ENCODE measurements around the gene FHOD3. TPM values are rescaled to one million over a fixed set of nuclear protein-coding genes. Genes with fewer than 3 reads are reported as not detected.

Gene FHOD3
- total and polyA plus RNA-seq, 2 of the 13 experiments (the other 11 are each of a cell fraction or from before 2014, with no cell fraction given): 0.07 TPM; not detected in 1

DNA sequence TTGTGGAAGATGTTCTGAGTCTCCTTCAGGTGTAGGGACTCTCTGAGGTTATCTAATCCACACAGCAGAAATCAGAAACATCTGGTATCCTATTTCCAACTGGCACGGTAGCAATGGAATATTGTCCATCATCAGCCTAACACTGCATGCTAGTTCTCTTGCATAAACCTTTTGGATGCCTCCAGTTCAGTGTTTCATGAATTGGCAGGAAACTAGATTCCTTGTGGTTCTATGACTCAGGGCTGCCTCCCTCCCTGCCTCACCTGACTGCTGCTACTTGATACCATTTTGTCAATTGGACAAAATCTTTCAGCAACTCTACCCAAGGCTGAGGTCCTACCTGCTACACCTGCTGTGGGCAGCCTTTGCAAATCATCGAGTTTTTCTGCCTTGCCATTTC is 400.4 kb downstream of the FHOD3 start:
- no peak overlapping the region for H3K4me3 ChIP-seq (replicated peaks in 1 of 3; ENCODE audit: insufficient read depth in 1 of 3, low read depth in 2 of 3, low read length in 3 of 3)
- H3K4me1 ChIP-seq (ENCODE audit: insufficient read depth, low read length): peaks cover 11% of the 10 kb centered on the region; the same call in 1 of the 2 replicates
- TF ChIP-seq TOPORS (CRISPR knock-in tag; IDR thresholded peaks at IDR 0.05): no peak
- TF ChIP-seq SP140L (CRISPR knock-in tag; IDR thresholded peaks at IDR 0.05; ENCODE audit: borderline replicate concordance): no peak
- TF ChIP-seq, protein P1, sequence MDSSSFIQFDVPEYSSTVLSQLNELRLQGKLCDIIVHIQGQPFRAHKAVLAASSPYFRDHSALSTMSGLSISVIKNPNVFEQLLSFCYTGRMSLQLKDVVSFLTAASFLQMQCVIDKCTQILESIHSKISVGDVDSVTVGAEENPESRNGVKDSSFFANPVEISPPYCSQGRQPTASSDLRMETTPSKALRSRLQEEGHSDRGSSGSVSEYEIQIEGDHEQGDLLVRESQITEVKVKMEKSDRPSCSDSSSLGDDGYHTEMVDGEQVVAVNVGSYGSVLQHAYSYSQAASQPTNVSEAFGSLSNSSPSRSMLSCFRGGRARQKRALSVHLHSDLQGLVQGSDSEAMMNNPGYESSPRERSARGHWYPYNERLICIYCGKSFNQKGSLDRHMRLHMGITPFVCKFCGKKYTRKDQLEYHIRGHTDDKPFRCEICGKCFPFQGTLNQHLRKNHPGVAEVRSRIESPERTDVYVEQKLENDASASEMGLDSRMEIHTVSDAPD (CRISPR knock-in tag; IDR thresholded peaks at IDR 0.05): no peak
- TF ChIP-seq, protein P2, sequence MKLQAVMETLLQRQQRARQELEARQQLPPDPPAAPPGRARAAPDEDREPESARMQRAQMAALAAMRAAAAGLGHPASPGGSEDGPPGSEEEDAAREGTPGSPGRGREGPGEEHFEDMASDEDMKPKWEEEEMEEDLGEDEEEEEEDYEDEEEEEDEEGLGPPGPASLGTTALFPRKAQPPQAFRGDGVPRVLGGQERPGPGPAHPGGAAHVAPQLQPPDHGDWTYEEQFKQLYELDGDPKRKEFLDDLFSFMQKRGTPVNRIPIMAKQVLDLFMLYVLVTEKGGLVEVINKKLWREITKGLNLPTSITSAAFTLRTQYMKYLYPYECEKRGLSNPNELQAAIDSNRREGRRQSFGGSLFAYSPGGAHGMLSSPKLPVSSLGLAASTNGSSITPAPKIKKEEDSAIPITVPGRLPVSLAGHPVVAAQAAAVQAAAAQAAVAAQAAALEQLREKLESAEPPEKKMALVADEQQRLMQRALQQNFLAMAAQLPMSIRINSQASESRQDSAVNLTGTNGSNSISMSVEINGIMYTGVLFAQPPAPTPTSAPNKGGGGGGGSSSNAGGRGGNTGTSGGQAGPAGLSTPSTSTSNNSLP (IDR thresholded peaks at IDR 0.05; ENCODE audit: low read depth, low read length): no peak
- TF ChIP-seq ZEB1 (IDR thresholded peaks at IDR 0.05; ENCODE audit: insufficient replicate concordance, low read depth): no peak
- TF ChIP-seq SRY (CRISPR knock-in tag; IDR thresholded peaks at IDR 0.05): no peak
- H3K9me3 ChIP-seq (ENCODE audit: low read length): no peaks in the 10 kb centered on the region
- H2AFZ ChIP-seq (ENCODE audit: low read length): no peak overlapping the region
- no peak for FAIRE-seq
- POLR2A ChIA-PET: no interaction called here
- H4K20me1 ChIP-seq (ENCODE audit: insufficient read depth, low read length): no peaks in the 10 kb centered on the region
- BruUV-seq (replicated peaks): no TSS peak
- ATAC-seq: no peak
- H3K27me3 ChIP-seq (ENCODE audit: control insufficient read depth in 1 of 2, insufficient read depth in 2 of 2, low read length in 2 of 2): peaks cover 0 to 23% of the 10 kb centered on the region in 2 experiments; a peak in 2 of 5 replicates
- DNase-seq (ENCODE audit: low spot score): no peak
- 2% methylated on average over 2 of the region's 2 CpGs for WGBS (ENCODE audit: low lambda C conversion rate)
- in situ Hi-C loops (cut with HindIII; ENCODE audit: extremely low pct_ligation_motif_present, low pct_unique_long_range_greater_than_20kb) (no loop called here), intact Hi-C loops (cut with micrococcal nuclease; ENCODE audit: unreplicated experiment) (no loop called here)
- H3K36me3 ChIP-seq (replicated peaks in 1 of 2; ENCODE audit: control insufficient read depth in 1 of 2, insufficient read depth in 2 of 2, low read length in 2 of 2): no peaks in the 10 kb centered on the region
- H3K4me2 ChIP-seq (ENCODE audit: low read depth, low read length): no peak overlapping the region
- no peaks in the 10 kb centered on the region for H3K79me2 ChIP-seq (ENCODE audit: insufficient read depth, low read length)
- H3K9ac ChIP-seq (ENCODE audit: insufficient read depth, low read depth, low read length): no peak overlapping the region
- CTCF ChIA-PET (ENCODE audit: low intra/inter-chr PET ratio, low total read pairs): no interaction called here
- no peak overlapping the region for H3K27ac ChIP-seq (ENCODE audit: extremely low read length, insufficient read depth, low read length)

Measured in HepG2 (cell line).